Keratinocyte (primary cell): ENCODE measurements around the gene LENG1.

Experiments
- CTCF ChIP-seq, 3 experiments: IDR thresholded peaks in 1 of 3; conservative IDR thresholded peaks in 1 of 3; optimal IDR thresholded peaks in 1 of 3; 2 replicates in 2 of 3; 3 replicates in 1 of 3; pipeline versions ENCODE3 to v1.5.1; 2011; ENCODE audit warnings: low read length in 3 of 3, mild to moderate bottlenecking in 3 of 3, moderate library complexity in 2 of 3, control low read depth in 1 of 3, inconsistent platforms in 1 of 3; ENCODE audit not compliant: insufficient read depth in 2 of 3; ENCODE audit errors: extremely low read depth in 1 of 3
- EZH2 ChIP-seq: IDR thresholded peaks from one replicate; pipeline ENCODE4 v1.6.1; 2012; ENCODE audit warnings: inconsistent platforms, mild to moderate bottlenecking, low read length, moderate library complexity

- TF ChIP-seq CTCF (optimal IDR thresholded peaks at IDR 0.05 in 1 of 3, IDR thresholded peaks at IDR 0.05 in 1 of 3, conservative IDR thresholded peaks at IDR 0.05 in 1 of 3; ENCODE audit: extremely low read depth in 1 of 3, insufficient read depth in 2 of 3, low read length in 3 of 3) (no peak), EZH2 (no peak)
Measured at GRCh38 chr19:54123682-54124081, 35.8 kb downstream of the LENG1 start.
